Stimulated activated CD4-positive, alpha-beta T cell treated with anti-CD3 and anti-CD28 coated beads, TNF-alpha, amount 100 ng/mL, for 48 hours (primary cell): Measurements from ENCODE around the gene ARPC4.

Source experiments
- DNase-seq, 3 donors: peaks; one replicate each; pipeline ENCODE4 v3.0.0-alpha.2; 2020; ENCODE audit warnings: low read depth in 3 of 3

ARPC4 gene

DNA sequence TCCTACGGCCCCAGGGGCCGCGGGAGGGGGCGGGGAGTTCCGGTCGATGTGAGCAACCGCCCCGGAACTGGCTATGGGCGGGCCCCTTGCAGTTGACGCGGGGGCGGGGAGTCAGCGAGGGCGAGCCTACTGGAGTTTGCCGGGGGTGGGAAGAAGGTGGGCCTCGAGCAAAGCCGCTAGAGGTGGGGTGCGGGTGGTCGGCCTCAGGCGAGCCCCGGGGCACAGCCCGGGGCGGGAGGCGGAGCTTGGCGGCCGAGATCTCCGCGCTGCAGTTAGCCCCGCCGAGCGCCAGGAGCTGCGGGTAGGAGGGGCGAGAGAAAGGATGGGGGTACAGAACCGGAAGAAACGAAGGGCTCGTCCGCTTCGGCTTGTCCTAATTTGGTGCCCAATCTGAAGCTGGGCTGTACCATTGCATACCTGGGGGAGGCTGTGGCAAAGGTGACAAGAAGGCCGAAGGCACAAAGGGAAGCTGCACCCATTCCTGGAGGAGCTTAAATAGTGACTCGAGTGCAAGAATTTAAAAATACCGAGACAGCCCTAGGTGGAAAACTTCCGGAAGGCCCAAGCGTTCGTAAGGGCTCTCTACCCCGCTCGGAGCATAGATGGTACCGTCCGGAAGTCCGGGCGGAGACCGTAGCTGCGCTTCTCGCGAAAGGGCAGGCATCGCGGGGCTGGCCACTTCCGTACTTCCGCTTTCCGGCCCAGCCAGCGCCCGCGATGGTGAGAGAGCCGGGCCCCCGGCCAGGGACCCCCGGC is at the start of gene ARPC4, which contains the start of gene TADA3:
ARPC4 (plus strand) TSS at position 678 of the 756 bp plus-strand sequence; CDS start at position 718, 40 bp downstream.
TADA3 (minus strand) TSS at position 69 of the 756 bp plus-strand sequence. CDS start 1,007 bp downstream, outside the sequence.
- DNase-seq = peak; percentile 72 to 93 (median 80)

DNA sequence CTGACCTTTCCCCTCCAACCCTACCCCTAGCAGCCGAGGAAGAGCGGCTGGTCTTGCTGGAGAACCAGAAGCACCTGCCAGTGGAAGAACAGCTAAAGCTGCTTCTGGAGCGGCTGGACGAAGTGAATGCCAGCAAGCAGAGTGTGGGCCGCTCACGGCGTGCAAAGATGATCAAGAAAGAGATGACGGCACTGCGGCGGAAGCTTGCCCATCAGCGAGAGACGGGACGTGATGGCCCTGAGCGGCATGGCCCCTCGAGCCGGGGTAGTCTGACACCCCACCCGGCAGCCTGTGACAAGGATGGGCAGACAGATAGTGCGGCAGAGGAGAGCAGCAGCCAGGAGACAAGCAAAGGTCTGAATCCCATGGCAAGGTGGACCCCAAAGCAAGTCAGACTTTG is 49.3 kb upstream of the ARPC4 start:
- no peak for DNase-seq

- DNase-seq = no peak
These were observed 48.7 kb upstream of the ARPC4 start for GRCh38 chr3:9744162-9744561.

GRCh38 chr3:9745521-9745920 is 47.4 kb upstream of the ARPC4 start:
- no peak for DNase-seq

DNA sequence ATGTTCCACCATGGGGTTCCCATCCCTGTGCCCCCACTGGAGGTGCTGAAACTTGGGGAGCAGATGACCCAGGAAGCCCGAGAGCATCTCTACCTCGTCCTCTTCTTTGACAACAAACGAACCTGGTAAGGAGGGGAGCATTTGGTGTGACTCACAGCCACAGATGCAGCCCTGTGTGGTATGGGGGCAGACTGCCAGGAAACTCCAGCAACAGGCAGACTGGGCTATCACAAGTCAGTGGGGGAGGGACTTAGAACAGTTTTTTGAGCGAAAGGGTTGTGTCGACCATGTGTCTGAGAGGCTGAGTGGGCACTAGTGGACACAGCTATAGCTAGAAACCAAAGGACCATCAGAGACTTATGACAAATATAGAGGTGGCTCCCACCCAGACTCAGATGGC is 46.6 kb upstream of the ARPC4 start:
- no peak for DNase-seq

DNA sequence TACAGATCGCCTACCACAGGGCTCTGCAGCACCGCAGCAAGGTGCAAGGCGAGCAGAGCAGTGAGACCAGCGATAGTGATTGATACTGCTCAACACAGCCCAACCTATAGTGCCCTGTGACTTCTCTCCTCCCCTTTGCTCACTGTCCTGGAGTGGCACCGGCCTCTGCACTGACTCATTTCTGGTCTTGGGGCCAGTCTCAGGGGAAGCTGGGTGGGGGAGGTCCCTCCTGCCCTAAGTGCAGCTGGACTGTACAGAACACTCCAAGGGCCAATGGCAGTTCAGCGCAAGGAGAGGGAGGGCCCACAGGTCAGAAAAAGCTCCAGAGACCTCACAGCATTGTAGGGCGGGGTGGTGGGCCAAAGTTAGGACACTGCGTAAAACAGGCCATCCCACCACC is 45.6 kb upstream of the ARPC4 start:
- DNase-seq = no peak

GRCh38 chr3:9748031-9748430 is 44.9 kb upstream of the ARPC4 start:
- no peak for DNase-seq

DNA sequence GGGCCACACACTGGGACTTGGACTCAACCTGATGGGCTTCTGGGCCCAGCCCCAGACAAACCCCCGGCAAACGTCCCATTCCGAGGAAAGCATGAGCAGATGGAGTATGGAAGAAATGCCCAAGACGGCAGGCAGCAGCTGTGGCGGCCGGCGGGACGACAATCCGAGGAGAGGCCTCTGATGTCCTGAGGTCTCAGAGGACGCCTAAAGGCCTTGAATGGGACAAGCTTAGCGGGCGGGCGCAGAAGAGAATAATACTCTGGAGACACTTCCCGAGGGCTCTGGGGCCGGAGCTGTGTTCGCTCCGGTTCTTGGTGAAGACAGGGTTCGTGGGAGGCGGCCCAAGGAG is 43.6 kb upstream of the ARPC4 start:
- DNase-seq = no peak

- peak; percentile 90 to 94 (median 92) for DNase-seq
These were observed 43.0 kb upstream of the ARPC4 start, which contains the start of gene OGG1 for GRCh38 chr3:9749645-9750555. TSS of gene OGG1 (plus strand) at chr3:9749952. CDS start at chr3:9750287, 335 bp downstream.

- no peak for DNase-seq
These were observed 42.1 kb upstream of the ARPC4 start for GRCh38 chr3:9750556-9751411.

GRCh38 chr3:9754678-9755077 is 38.2 kb upstream of the ARPC4 start:
- DNase-seq = no peak

DNA sequence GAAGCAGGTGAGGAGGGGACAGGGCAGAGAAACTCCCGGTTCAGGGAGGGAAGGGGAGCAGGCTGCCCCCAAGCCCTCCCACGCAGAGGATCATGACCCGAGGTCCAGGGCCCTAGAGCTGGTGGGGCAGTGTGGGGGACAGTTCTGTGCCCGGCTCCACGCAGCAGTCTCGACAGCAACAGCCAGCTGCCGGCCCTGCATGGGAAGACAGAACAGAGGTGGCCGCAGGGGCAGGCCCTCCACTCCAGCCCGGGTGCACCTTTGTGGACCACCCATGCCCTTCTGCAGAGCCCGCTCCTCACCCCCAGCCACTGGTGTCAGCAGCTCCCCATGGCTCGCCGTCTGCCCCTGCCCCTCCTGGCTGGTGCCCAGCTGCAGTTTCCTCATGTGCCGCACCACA is 35.5 kb upstream of the ARPC4 start:
- DNase-seq = no peak

GRCh38 chr3:9760779-9761505 is 31.9 kb upstream of the ARPC4 start:
- no peak for DNase-seq

GRCh38 chr3:9761919-9762318 is 31.0 kb upstream of the ARPC4 start:
- DNase-seq = no peak

DNA sequence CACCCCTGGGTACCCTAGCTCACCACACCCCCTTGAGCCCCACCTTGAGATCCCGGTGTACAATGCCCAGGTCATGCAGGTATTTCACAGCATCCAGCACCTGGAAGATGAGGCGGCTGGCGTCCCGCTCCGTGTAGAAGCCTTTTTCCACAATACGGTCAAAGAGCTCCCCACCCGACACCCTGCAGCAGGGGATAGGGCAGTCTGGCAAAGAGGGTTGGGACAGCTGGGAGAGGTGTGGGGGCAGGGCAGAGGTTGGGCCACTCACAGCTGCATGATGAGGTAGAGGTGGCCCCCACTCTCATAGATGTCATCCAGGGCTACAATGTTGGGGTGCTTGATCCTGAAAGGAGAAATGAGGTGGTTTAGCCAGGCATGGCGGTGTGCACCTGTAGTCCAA is 30.0 kb upstream of the ARPC4 start:
- no peak for DNase-seq

DNA sequence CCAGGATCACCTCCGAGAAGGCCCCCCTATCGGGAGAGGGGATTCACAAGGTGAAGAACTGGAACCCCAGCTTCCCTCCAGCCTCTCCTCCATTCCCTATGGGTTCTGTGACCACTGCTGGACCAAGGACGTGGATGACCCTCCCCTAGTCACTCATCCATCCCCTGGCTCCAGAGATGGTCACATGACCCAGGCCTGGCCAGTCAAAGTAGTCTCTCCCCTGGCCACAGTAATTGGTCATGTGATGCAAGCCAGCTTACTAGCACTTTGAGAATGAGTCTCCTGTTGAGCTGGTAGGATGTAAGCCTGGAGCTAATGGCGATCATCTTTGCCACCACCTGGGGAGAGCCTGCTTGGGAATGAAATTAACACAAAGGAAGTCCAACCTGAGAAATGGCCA is 27.0 kb upstream of the ARPC4 start:
- no peak for DNase-seq

GRCh38 chr3:9767418-9767817 is 25.5 kb upstream of the ARPC4 start:
- DNase-seq = no peak

DNA sequence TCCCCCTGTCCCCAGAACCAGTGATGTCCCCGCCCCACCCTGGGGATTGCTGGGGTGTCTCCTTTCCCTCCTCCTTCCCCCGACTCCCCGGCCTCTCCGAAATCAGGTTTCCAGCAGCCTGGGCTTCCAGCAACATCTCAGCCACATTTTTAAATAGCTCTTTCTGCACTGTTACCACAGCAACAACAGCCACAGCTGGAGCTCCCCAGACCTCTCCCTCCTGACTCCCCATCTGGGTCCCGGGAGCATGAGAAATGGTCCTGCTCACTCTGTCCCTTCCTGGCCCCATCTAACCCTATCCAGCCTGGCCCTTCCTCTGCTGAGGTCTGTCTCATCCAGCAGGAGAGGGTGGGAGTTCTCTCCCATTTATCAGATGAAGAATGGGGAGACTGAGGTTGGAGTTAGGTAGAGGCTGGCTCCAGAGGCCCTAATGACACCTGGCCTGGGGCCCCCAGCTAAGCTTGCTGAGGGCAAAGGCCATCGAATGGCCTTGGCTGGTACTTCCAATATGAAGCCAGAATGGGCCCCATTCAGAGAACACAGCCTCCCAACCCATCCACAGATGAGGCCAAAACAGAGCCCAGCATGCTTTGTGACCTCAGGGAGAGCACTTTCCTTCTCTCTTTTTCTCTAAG is 24.6 kb upstream of the ARPC4 start:
- DNase-seq = no peak

GRCh38 chr3:9769012-9769411 is 23.9 kb upstream of the ARPC4 start:
- no peak for DNase-seq

DNA sequence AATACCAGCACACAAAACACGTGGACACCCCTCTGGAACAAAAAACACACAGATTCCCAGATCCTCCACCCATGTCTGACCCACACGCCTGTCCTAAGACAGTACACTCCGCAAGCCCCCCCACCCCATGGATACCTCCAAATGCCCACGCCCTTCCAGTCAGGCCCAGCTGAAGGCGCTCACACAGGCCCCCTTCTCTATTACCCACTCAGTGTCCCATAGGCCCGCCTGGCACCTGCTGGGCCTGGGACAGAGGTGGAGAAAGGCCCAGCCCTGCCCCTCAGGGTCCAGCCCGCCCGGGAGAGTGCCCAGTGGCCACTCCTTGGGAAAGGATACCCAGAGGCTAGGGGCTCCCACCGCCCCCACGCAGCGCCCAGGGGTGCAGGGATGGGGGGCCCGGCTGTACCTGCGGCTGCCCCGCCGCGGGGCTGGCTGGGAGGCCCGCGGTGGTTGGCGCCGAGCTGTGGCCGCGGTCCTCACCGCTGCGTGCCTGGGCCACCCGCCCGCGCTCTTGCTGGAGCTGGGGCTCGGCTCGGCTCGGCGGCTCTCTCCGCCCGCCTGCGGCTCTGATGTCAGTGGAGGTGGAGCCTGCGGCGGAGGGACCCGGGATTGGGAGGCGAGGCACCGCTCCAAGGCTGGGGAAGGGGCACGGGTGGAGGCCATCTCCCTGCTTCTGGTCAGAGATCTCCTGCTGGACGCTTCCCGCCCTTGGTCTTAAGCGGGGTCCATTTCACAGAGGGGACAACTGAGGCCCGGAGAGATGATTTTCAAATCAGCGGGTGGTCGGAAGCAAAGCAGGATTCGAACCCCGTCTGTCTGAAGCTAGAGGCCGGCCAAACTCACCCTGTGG is 23.2 kb upstream of the ARPC4 start, which contains the start of gene CAMK1:
CAMK1 (minus strand) TSS at position 522 of the 850 bp plus-strand sequence. CDS start 2,198 bp downstream, outside the sequence.
- peak; percentile 55 to 66 (median 62) for DNase-seq
